Neural progenitor cell (in vitro differentiated cells): ENCODE data around the gene MNT. TPM values are rescaled to one million over a fixed set of nuclear protein-coding genes. Genes with fewer than 3 reads are reported as not detected.

Source experiments
- DNase-seq: peaks from one replicate; pipeline ENCODE4 v3.0.0-alpha.2; 2016; ENCODE audit warnings: low spot score
- H2AFZ ChIP-seq: fragments of 200-600 bp; sonication (generic); replicated peaks from 2 replicates; pipeline ENCODE4 v1.6.1; 2016; ENCODE audit warnings: antibody characterized with exemption
- H3F3A ChIP-seq: fragments of 200-600 bp; sonication (generic); 2 replicates; pipeline ENCODE4 v1.6.1; 2016; ENCODE audit warnings: antibody characterized with exemption, low read depth
- H3K27ac ChIP-seq: fragments of 200-600 bp; sonication (generic); 2 replicates; pipeline ENCODE4 v1.5.1; 2016; ENCODE audit warnings: mild to moderate bottlenecking
- H3K27me3 ChIP-seq: fragments of 200-600 bp; sonication (generic); 2 replicates; pipeline ENCODE4 v1.6.1; 2016; ENCODE audit warnings: mild to moderate bottlenecking, moderate library complexity
- H3K36me3 ChIP-seq: fragments of 200-600 bp; sonication (generic); 2 replicates; pipeline ENCODE4 v1.5.1; 2016
- H3K4me1 ChIP-seq: fragments of 200-600 bp; sonication (generic); 2 replicates; pipeline ENCODE4 v1.6.1; 2016; ENCODE audit warnings: mixed run types
- H3K4me2 ChIP-seq: fragments of 200-600 bp; sonication (generic); 2 replicates; pipeline ENCODE4 v1.6.1; 2016
- H3K4me3 ChIP-seq: fragments of 200-600 bp; sonication (generic); 2 replicates; pipeline ENCODE4 v1.5.1; 2016
- H3K79me2 ChIP-seq: fragments of 200-600 bp; sonication (generic); 2 replicates; pipeline ENCODE4 v1.6.1; 2016; ENCODE audit warnings: low read depth
- H3K9ac ChIP-seq: fragments of 200-600 bp; sonication (generic); 2 replicates; pipeline ENCODE4 v1.6.1; 2016
- H3K9me3 ChIP-seq: fragments of 200-600 bp; sonication (generic); 2 replicates; pipeline ENCODE4 v1.5.1; 2016; ENCODE audit warnings: low read depth
- H4K20me1 ChIP-seq: fragments of 200-600 bp; sonication (generic); 2 replicates; pipeline ENCODE4 v1.6.1; 2016; ENCODE audit warnings: low read depth
- H3K27ac Mint-ChIP-seq: 3 replicates; pipeline ENCODE4 v1.8.0; 2021; ENCODE audit warnings: mixed read lengths
- H3K27me3 Mint-ChIP-seq: 2 replicates; pipeline ENCODE4 v1.8.0; 2022; ENCODE audit warnings: low read depth, mild to moderate bottlenecking, inconsistent platforms, moderate library complexity, mixed read lengths; ENCODE audit not compliant: insufficient read depth
- H3K36me3 Mint-ChIP-seq: 3 replicates; pipeline ENCODE4 v1.8.0; 2021; ENCODE audit warnings: mixed read lengths
- H3K4me1 Mint-ChIP-seq: 3 replicates; pipeline ENCODE4 v1.8.0; 2021; ENCODE audit warnings: mixed read lengths
- H3K4me3 Mint-ChIP-seq: 3 replicates; pipeline ENCODE4 v1.8.0; 2021; ENCODE audit warnings: mild to moderate bottlenecking, moderate library complexity, mixed read lengths
- H3K9me3 Mint-ChIP-seq: 3 replicates; pipeline ENCODE4 v1.8.0; 2020; ENCODE audit warnings: mixed read lengths
- CTCF ChIP-seq: fragments of 200-600 bp; sonication (generic); IDR thresholded peaks from 2 replicates; pipeline ENCODE4 v1.5.1; 2017; ENCODE audit warnings: antibody characterized with exemption, mild to moderate bottlenecking
- EZH2 ChIP-seq: fragments of 200-600 bp; sonication (generic); IDR thresholded peaks from 2 replicates; pipeline ENCODE4 v1.6.1; 2017; ENCODE audit warnings: antibody characterized with exemption, mild to moderate bottlenecking, moderate library complexity
- EZH2phosphoT487 ChIP-seq: fragments of 200-600 bp; sonication (generic); IDR thresholded peaks from 2 replicates; pipeline ENCODE4 v1.6.1; 2017; ENCODE audit warnings: antibody characterized with exemption
- total RNA-seq: library from RNA; depleted of rRNA; stranded (reverse); fragments of >200 nt; gene quantifications from 2 replicates; pipeline ENCODE4 v1.2.3, GENCODE V29; 2015; ENCODE audit warnings: low replicate concordance

The MNT gene
- total RNA-seq, 1 donor from 2014 or later: 2.2 TPM

- H3K4me1 Mint-ChIP-seq: peaks cover 57% of the 10 kb centered on the region
- H3K4me3 Mint-ChIP-seq: peak overlapping the region; percentile 88
- H2AFZ ChIP-seq: no peak overlapping the region
- H3K9me3 Mint-ChIP-seq: no peaks in the 10 kb centered on the region
- peak overlapping the region; percentile 81 for H3K4me3 ChIP-seq
- peaks cover 43% of the 10 kb centered on the region for H3K4me1 ChIP-seq
- H3F3A ChIP-seq: peaks cover 81% of the 10 kb centered on the region
- peaks cover 44% of the 10 kb centered on the region for H3K79me2 ChIP-seq
- no peak overlapping the region for H3K27ac ChIP-seq
- no peaks in the 10 kb centered on the region for H3K27me3 ChIP-seq
- H4K20me1 ChIP-seq: peaks cover 55% of the 10 kb centered on the region
- H3K9ac ChIP-seq: no peak overlapping the region
- H3K27me3 Mint-ChIP-seq: peaks cover 23% of the 10 kb centered on the region
- H3K36me3 ChIP-seq: no peaks in the 10 kb centered on the region
- TF ChIP-seq EZH2 (no peak), CTCF (no peak), EZH2phosphoT487 (no peak)
- no peaks in the 10 kb centered on the region for H3K36me3 Mint-ChIP-seq
- peak overlapping the region; percentile 70 for H3K27ac Mint-ChIP-seq
- no peaks in the 10 kb centered on the region for H3K9me3 ChIP-seq
- DNase-seq: no peak
- peak overlapping the region; percentile 95 for H3K4me2 ChIP-seq
Measured at GRCh38 chr17:2398182-2398581, 2.7 kb downstream of the MNT start.

GRCh38 chr17:2397247-2398171 is 3.4 kb downstream of the MNT start:
- no peaks in the 10 kb centered on the region for H3K9me3 Mint-ChIP-seq
- H3K79me2 ChIP-seq: peaks cover 44% of the 10 kb centered on the region

GRCh38 chr17:2396568-2397246 is 4.2 kb downstream of the MNT start:
- Histone ChIP-seq H3K4me1 (peaks cover 45% of the 10 kb centered on the region), H3K36me3 (no peaks in the 10 kb centered on the region), H3K27ac (no peak overlapping the region), H3K27me3 (no peaks in the 10 kb centered on the region), H4K20me1 (peaks cover 62% of the 10 kb centered on the region), H3K4me3 (peak overlapping the region; percentile 42), H3K4me2 (peak overlapping the region; percentile 78), H2AFZ (no peak overlapping the region), H3K9me3 (no peaks in the 10 kb centered on the region), H3F3A (peaks cover 79% of the 10 kb centered on the region), H3K9ac (no peak overlapping the region), H3K79me2 (peaks cover 51% of the 10 kb centered on the region)
- Mint-ChIP-seq H3K36me3 (no peaks in the 10 kb centered on the region), H3K27me3 (peaks cover 22% of the 10 kb centered on the region), H3K27ac (peak overlapping the region; percentile 90), H3K4me1 (peaks cover 54% of the 10 kb centered on the region), H3K4me3 (peak overlapping the region; percentile 82), H3K9me3 (no peaks in the 10 kb centered on the region)
- TF ChIP-seq EZH2phosphoT487: no peak
- TF ChIP-seq EZH2: no peak
- no peak for TF ChIP-seq CTCF
- peak; percentile 95 for DNase-seq

More at GRCh38 chr17:2397247-2398171, 3.4 kb downstream of the MNT start:
- H3K9me3 ChIP-seq: no peaks in the 10 kb centered on the region
- H2AFZ ChIP-seq: no peak overlapping the region
- Mint-ChIP-seq H3K4me1 (peaks cover 51% of the 10 kb centered on the region), H3K27ac (peak overlapping the region; percentile 90), H3K36me3 (no peaks in the 10 kb centered on the region), H3K4me3 (peak overlapping the region; percentile 88), H3K27me3 (peaks cover 21% of the 10 kb centered on the region)
- H3K27me3 ChIP-seq: no peaks in the 10 kb centered on the region
- peaks cover 41% of the 10 kb centered on the region for H3K4me1 ChIP-seq
- H3K4me3 ChIP-seq: peak overlapping the region; percentile 42
- peak overlapping the region; percentile 78 for H3K4me2 ChIP-seq
- no peak overlapping the region for H3K27ac ChIP-seq
- no peaks in the 10 kb centered on the region for H3K36me3 ChIP-seq
- no peak for DNase-seq
- TF ChIP-seq EZH2phosphoT487 (no peak), CTCF (no peak), EZH2 (no peak)
- H3F3A ChIP-seq: peaks cover 80% of the 10 kb centered on the region
- H3K9ac ChIP-seq: no peak overlapping the region
- H4K20me1 ChIP-seq: peaks cover 55% of the 10 kb centered on the region
